Testis (tissue), 2 donors: ENCODE data around the gene MYO9B.

Source experiments
- CTCF ChIP-seq, 3 experiments: fragments of 450-650 bp in 2 of 3; fragments of 200-600 bp in 1 of 3; sonication (generic) in 1 of 3; IDR thresholded peaks; one replicate each; pipeline ENCODE4 v1.5.1; 2016 to 2019; ENCODE audit warnings: antibody characterized with exemption in 3 of 3, mild to moderate bottlenecking in 2 of 3, moderate library complexity in 1 of 3
- POLR2A ChIP-seq: fragments of 450-650 bp; IDR thresholded peaks from one replicate; pipeline ENCODE4 v1.6.1; 2017; ENCODE audit warnings: antibody characterized with exemption, mild to moderate bottlenecking, moderate library complexity

DNA sequence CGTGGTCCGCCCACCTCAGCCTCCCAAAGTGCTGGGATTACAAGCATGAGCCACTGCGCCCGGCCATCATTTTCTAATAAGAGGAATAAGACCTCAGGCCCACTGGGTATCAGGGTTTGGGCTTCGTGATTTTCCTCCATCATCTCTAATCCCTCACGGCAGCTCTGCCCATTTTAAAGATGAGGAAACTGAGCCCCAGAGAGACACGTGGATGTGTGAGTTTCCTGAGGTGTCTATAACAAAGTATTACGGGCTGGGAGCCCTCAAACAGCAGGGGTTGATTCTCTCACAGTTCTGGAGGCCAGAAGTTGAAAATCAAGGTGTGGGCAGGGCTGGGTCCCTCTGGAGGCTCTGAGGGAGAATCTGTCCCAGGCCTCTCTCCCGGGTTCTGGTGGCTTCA lies 33.7 kb downstream of the MYO9B start:
- TF ChIP-seq POLR2A (no peak), CTCF (IDR thresholded peaks at IDR 0.05) (no peak)
